ENCODE data around the gene GNAI1.

GRCh38 chr7:80273327-80273726 is 138.7 kb downstream of the GNAI1 start:
- TF ChIP-seq CTCF (IDR thresholded peaks at IDR 0.05; ENCODE audit: borderline replicate concordance, extremely low read depth, low read length, poor library complexity, severe bottlenecking) (no peak), EZH2 (IDR thresholded peaks at IDR 0.05; ENCODE audit: borderline replicate concordance, low read depth, low read length, severe bottlenecking) (no peak)
